GM18861 (cell line): ENCODE measurements around the gene EBF4.
"Not testable (repeated sequence)": the region's sequence is repeated elsewhere in the genome, so short reads cannot be mapped to it uniquely, and the experiment has no call there.

Experiments
- ATAC-seq: cut with Tn5 transposase; IDR thresholded peaks from one replicate; pipeline ENCODE4 v1.9.1; 2021; ENCODE audit not compliant: unreplicated experiment

The EBF4 gene

DNA sequence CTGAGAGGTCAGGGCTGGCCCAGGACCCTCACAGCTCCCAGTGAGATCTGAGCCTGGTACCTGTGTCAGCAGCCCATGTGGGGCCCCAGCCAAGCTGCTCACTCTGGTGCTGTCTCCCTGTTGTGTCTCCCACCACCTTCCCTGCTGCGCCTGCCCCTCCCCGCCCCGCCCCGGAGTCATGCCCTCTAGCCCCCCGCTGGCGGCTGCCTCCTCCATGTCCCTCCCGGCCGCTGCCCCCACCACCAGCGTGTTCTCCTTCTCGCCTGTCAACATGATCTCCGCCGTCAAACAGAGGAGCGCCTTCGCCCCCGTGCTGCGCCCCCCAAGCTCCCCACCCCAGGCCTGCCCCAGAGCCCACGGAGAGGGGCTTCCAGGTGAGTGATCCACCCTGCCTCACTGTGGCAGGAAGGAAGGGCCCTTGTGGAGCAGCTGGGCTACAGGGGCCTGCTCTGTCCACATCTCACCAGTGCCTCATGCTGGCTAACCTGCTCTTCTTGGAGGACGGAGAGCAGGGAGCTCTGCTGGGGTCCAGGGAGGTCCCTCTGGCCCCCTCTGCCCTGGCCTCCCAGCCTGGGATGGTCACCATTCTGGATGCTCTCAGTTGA is 63.0 kb downstream of the EBF4 start:
- ATAC-seq: no peak

DNA sequence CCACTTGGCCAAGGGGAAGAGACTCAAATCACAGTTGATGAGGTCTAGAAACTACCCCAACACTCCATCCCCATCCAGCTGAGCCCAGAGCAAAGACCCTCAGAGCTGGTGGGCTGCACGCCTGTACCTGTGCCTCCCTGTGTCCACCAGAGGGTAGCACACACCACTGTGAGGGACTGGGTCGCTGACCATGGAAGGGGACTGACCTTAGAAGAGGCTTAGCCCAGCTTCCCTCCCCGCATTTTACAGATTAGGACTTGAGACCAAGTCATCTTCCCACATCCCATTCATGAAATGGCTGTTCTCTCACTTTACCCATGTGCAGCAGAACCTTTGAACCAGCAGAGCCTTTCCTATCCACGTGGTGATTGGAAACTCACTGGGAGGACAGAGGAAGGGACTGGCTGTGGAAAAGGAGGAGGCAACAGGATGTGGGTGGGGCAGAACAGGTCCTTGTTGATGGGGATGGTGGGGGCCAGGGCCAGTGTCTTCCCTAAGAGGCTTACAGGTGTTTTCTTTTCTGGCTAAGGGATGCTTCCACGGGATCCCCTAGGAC is 63.6 kb downstream of the EBF4 start:
- no peak for ATAC-seq

DNA sequence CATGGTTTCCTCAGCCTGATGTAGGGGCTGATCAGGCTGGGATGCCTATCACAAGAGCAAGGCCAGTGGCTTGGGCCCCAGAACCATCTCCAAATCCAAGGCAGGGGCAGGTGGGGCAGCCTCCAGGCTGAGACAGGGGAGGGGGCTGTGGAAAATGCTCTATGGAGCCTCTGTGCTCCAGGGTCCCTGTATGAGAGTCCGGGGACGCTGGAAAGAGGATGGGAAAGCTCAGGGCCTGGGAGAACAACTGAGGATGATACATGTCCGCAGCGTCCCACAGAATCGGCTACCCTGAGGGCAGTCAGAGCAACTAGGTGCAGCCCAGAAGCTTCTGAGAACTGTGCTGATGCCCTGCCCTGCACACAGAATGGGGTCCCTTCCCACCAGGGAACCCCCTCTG is 64.4 kb downstream of the EBF4 start:
- ATAC-seq: no peak

DNA sequence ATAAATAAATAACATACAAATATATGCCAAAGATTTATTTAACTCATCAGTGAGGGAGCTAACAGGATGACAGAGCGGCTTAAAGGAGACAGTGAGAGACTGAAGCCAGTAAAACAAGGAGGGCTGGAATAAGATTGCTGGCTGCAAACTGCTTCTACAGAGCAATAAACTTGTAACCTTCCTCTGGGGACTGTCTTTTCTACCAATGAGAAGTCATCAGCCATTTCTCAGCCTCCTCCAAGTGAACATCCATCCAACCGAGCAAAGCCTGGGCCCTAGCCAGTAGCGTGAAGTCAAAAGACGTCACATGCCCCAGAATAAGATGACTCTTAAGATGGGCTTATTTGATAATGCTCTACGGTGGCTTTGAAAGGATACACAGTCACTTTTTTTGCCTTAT is 65.4 kb downstream of the EBF4 start:
- ATAC-seq: no peak

DNA sequence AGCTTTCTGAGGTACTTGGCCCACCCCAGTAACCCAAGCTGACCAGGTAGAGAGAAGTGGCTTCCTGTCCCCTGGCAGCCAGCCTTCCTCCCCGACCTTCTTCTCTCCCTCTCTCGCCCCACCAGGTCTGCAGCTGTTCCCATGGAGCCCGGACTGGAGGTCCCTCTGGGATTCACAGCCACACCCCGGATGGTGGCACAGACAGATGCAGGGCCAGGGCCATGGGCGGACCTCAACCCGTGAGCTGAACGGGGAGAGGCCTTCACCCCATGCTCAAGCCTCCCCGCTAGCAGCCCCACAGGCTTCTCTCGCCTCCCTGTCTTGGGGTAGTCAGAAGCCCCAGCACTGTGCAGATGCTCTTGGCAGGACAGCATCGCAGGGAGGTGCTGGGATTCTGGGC is 66.6 kb downstream of the EBF4 start:
- no peak for ATAC-seq

DNA sequence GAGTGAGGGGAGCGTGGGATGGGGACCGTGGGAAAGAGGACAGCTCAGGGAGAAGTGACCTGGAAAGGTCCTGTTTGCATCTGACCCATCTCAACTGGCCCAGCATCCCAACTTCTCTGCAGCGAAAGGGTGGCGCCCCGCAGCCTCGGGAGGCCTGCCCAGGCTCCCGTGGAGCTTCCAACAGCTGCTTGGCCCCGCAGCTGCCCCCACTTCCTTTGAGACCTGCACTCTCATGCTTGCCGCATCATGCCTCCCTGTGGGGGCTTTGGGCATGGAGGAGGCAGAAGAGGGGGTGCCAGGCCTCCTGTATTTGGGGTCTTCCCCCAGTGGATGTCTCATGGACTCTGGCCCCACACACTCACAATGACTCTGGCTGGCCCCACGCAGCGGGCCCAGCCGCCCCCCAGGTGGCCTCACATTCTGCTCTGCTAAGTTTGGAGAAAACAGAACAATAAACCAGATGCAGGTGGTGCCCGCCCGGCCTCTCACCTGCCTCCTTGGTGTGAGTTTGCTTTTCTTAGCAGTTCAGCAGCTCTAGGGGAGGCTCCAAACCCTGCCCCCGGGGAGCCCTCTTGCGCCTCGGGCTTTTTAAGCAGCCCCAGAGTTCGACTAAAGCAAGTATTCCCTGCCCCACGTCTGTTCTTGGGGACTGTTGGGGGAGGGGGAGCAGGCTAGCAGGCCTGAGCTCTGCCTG is 67.2 kb downstream of the EBF4 start:
- no peak for ATAC-seq

DNA sequence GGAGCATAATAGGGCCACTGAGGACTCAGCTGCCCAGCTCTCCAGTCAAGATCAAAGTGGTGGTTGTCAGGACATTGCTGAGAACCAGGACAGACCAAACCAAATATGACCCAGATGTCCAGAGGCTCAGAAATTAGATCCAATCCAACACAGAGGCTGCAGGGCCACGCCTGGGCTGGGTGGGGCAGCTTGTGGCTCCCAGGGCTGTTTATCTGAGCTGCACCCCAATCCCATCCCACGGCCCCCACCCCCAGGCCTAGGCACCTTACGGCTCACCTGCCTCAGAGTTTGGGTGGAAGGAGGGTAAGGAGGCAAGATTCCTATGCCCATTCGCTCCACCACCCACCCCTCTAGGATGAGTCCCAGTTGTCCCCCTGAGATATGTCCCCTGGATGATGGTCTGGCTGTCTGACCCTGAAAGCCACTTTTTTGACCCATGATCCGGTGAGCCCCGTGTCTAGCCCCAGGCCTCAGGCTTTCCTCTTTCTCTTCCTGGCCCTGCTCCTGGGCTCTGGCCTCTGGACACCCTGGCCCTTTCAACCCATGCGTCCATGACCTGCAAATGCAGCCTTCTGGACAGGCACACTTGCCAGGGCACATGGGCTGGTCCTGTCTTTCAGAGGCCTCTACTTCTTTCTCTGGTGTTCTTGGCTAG is 67.8 kb downstream of the EBF4 start:
- no peak for ATAC-seq

DNA sequence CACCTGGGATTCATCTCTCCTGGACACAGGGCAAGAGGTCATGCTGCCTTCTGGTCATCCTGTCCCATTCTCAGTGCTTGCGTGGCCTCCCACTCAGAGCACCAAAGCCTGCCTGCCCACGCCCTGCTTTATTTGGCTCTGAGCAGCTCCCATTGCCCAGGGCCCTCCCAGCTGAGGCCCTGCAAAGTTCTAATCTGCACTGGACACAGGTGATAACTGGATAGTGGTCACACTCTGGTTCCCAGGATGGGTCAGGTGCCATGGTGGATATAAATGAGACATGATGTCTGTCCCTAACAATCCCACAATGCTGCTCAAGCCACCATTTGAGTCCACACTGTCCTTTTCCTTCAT is 68.3 kb downstream of the EBF4 start:
- no peak for ATAC-seq

DNA sequence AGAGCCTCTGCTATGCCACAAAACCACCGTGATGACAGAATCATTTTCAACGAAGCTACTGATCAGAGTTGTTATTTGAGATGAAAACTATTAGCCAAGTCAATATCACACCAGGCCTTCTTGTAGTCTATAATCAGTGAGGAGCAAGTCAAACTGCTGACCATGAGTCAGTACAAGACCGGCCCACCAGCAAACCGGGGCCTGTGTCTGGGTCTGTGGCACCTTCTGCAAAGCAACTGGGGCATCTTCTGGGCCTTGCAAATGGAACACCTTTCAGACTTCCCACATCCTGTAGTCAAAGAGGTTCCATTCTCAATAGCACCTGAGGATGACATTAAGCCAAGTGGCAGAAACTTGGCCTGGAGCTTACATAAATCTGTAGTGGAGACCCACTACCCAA is 69.3 kb downstream of the EBF4 start:
- ATAC-seq: no peak

DNA sequence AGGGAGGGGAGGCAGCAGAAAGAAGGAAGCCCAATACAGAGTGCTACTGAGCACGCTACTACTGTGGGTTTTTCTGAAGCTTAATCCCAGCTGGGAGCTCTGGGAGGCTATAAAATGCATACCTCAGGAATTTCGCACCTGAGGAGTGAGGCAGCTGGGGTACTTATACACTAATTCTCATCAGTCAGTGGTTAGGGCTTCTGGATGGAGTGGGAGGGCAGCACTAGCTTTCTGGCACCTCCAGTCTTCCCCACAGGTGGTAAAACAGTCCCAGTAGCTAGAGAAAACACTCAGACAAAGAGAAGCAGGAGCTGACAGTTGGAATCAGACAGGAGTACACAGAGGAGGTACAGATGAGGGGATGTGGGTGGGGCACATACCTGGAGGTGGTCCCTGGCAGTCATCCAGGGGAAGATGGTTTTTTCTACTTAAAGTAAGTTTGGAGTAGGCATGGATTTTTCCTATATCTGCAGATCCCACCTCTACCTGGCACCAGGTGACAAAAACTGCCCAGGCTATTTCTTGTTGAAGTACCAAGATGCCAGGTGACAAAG is 70.1 kb downstream of the EBF4 start:
- no peak for ATAC-seq

DNA sequence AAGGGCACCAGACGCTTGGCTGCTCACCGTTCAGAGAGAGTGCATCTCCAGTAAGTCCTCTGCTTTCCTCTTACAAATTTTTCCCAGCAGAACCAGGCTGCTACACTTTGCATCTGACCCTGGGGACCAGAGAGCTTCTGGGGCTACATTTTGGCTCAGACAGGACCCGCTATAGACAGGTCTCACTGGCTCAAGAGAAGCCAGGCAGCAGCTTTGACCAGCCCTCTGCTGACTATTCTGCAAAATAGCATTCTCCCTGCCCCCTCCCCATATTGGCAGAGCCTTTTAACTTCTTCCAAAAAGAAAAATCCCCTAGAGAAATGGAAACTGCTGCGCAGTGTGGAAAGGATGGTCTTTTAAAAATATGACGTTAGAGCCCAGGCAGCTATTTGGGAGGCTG is 70.6 kb downstream of the EBF4 start:
- no peak for ATAC-seq

DNA sequence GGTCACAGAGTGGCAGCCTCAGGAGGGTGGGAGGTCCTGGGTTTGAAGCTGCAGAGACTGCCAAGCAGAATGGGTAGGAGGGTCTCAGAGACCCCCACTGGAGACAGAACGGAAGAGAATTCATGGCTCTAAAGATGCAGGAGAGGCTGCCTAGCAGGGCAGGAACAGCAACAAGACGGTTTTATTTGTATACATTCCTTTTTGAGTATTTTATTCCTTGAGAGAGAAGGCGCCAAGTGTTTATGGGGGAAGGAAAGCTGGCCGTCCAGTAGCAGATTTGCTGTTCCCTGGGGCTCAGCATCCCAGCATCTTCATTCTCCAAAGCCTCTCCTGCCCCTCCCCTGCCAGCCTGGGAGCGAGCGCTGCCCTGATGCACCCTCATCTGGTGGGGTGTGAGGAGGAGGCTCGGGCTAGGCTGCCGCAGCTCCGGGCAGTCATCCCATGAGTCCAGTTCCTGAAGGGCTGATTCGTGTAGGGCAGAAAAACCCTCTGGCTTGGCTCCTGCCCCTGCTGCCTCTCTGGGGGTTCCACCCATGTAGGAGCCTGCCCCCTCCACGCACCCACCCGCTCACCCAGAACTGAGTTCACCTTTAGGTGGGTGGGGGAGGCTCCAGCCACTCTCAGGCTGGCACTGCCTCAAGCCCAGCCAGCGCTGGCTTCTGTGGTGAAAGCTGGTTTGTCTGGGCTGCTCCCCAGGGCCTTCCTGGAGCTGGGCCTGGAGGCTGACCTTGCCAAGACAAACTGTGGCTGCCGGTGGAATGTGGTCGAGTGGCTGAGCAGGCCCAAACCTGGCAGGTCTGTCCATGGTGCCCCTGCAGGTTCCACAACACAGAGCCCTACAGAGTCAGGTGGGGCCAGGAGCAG is 75.4 kb downstream of the EBF4 start:
- ATAC-seq: no peak

DNA sequence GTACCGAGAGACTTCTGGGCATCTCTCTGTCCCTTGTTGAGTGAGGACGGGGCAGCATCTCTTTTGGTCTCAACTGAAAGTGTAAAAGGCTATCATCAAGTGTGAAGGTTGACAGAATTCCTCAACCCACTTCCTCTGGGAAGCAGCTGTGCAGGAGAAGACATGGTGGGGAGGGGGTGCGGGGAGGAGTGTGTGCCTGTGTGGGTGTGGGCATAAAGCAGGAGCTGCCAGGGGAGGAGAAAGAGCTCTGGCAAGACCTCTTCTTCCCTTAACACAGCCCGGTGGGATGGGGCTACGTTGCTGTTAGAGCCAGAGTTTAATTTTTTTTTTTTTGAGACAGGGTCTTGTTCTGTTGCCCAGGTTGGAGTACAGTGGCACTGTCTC is 76.0 kb downstream of the EBF4 start:
- no peak for ATAC-seq

DNA sequence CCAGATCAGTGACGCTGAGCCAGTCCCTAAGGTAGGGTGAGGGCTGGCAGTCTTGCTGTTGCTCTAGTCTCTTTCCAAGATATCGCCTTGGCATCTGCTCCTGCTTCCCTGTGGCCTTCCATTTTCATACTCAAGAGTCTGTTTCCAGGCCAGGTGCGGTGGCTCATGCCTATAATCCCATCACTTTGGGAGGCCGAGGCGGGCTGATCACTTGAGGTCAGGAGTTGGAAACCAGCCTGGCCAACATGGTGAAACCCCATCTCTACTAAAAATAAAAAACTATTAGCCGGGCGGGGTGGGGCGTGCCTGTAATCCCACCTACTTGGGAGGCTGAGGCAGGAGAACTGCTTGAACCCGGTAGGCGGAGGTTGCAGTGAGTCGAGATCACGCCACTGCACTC is 77.5 kb downstream of the EBF4 start:
- not testable (repeated sequence) for ATAC-seq

DNA sequence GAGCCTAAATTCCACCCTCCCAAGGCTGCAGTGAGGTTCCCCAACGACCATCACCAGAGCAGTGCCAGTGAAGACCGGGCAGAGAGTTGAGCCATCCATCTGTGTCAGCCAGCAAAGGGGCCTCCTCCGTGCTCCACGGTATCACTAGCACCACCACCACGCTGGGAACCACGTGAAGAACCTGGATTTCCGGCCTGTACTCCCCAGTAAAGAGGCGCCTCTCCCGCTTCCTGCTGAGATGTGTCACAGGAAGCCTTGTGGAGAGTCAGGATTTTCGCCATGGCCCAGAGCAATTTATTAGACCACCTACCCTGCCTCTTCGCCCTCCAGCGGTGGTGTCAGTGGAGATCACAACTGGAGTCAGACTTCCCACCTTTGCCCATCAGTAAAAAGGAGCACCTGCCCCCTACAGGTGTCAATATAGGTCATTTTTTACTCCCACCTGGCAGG is 79.1 kb downstream of the EBF4 start:
- ATAC-seq: no peak

DNA sequence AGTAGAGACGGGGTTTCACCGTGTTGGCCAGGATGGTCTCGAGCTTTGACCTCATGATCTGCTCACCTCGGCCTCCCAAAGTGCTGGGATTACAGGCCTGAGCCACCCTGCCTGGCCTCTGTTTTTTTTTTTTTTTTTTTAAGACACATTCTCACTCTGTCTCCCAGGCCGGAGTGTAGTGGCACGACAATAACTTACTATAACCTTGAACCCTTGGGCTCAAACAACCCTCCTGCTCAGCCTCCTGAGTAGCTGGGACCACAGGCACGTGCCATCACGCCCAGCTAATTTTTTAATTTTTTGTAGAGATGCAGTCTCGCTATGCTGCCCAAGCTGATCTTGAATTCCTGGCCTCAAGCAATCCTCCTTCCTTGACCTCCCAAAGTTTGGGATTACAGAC is 81.2 kb downstream of the EBF4 start:
- no peak for ATAC-seq

DNA sequence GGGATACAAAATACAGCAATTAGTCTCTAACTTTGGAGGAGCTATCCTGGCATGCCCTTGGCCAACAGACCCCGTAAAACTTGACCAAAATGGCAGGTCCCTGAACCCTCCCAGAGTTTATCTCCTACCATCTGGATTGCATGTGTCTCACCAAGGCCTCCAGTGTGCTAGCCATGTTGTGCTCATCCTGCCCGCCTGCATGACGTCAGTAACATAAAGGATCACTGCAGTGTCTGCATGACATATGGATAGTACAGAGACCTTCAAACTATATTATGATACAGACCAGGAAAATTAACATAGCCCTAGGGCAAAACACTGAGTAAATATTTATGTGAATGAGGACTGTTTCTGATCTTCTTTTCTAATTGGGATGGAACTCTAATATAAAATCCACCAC is 82.6 kb downstream of the EBF4 start:
- no peak for ATAC-seq

DNA sequence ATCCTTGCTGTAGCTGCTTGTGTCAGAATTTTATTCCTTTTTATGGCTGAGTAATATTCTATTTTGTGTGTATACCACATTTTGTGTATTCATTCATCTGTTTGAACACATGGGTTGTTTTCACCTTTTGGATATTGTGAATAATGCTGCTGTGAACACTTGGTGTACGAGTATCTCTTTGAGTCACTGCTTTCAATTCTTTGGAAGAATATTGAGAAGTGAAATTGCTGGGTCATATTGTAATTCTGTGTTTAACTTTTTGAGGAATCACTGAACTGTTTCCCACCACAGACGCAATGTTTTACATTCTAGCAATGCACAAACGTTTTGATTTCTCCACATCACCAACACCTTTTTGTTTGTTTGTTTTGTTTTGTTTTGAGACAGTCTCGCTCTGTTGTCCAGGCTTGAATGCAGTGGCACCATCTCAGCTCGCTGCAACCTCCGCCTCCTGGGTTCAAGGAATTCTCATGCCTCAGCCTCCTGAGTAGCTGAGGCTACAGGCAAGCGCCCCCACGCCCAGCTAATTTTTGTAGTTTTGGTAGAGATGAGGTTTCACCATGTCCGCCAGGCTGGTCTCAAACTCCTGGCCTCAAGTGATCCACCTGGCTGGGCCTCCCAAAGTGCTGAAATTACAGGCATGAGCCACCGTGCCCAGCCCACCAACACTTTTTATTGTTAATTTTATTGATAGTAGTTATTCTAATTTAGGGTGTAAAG is 86.2 kb downstream of the EBF4 start:
- no peak for ATAC-seq

DNA sequence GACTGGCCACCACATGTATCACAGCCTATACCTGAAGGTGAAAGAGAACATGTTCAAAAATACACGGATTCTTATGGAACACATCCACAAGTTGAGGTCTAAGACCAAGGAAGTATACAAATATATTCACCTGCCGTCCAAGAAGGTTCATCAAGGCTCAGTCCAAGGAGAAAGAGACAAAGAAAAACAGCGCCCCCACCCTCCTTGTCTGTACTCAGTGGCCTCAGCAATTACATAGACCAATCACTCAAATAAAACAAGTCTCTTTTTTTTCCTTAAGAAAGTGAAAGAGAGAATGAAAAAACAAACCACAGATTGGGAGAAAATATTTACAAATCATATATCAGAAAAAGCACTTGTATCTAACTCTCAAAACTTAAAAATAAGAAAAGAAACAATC is 88.4 kb downstream of the EBF4 start:
- ATAC-seq: no peak

DNA sequence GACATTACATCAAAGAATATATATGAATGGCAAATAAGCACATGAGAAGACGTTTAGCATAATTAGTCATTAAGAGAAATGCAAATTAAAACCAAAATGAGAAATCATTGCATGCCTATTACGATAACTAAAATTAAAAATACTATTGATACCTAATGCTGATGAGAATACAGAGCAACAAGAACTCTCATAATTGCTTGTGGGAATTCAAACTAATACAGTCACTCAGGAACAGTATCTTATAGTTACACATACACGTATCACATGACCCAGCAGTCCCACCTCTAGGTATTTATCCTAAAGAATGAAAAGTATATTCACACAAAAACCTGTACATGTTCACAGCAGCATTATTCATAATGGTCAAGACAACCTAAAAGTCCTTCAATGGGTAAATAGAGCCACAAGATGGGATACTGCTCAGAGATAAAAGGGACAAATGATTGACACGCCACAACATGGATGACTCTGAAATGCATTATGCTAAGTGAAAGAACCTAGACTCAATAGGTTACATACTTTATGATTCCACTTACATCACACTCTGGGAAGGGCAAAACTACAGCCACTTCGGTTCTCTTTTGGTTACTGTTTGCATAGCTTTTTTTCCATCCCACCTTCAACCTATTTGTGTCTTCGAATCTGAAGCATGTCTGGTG is 91.5 kb downstream of the EBF4 start:
- ATAC-seq: no peak
